Activated naive CD4-positive, alpha-beta T cell treated with anti-CD3 and anti-CD28 coated beads, Interleukin-2, amount 10 ng/mL, durations not matched to agents 5 hours and 36 hours (primary cell): ENCODE measurements around the gene TNFSF13. TPM values are rescaled to one million over a fixed set of nuclear protein-coding genes. Genes with fewer than 3 reads are reported as not detected.

Experiments used
- total RNA-seq, 2 experiments: library from RNA; stranded (reverse); gene quantifications; one replicate each; pipeline ENCODE4 v1.2.3, GENCODE V29; 2021

Gene TNFSF13, protein sequence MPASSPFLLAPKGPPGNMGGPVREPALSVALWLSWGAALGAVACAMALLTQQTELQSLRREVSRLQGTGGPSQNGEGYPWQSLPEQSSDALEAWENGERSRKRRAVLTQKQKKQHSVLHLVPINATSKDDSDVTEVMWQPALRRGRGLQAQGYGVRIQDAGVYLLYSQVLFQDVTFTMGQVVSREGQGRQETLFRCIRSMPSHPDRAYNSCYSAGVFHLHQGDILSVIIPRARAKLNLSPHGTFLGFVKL
- total RNA-seq = 1 to 10 TPM; 7.2 to 7.4 TPM

DNA sequence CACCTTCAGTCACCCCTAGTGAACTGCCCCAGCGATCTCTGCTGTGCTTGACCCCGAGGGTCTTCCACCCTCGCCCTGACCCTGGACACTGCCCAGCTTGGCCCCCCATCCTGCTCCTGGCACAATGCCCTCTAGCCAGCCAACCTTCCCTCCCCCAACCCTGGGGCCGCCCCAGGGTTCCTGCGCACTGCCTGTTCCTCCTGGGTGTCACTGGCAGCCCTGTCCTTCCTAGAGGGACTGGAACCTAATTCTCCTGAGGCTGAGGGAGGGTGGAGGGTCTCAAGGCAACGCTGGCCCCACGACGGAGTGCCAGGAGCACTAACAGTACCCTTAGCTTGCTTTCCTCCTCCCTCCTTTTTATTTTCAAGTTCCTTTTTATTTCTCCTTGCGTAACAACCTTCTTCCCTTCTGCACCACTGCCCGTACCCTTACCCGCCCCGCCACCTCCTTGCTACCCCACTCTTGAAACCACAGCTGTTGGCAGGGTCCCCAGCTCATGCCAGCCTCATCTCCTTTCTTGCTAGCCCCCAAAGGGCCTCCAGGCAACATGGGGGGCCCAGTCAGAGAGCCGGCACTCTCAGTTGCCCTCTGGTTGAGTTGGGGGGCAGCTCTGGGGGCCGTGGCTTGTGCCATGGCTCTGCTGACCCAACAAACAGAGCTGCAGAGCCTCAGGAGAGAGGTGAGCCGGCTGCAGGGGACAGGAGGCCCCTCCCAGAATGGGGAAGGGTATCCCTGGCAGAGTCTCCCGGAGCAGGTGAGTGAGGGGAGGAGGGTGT is at the start of gene TNFSF13:
Gene TNFSF13 (plus strand): TSS at position 207 of the 776 bp plus-strand sequence. CDS start 290 bp downstream, at position 497.

DNA sequence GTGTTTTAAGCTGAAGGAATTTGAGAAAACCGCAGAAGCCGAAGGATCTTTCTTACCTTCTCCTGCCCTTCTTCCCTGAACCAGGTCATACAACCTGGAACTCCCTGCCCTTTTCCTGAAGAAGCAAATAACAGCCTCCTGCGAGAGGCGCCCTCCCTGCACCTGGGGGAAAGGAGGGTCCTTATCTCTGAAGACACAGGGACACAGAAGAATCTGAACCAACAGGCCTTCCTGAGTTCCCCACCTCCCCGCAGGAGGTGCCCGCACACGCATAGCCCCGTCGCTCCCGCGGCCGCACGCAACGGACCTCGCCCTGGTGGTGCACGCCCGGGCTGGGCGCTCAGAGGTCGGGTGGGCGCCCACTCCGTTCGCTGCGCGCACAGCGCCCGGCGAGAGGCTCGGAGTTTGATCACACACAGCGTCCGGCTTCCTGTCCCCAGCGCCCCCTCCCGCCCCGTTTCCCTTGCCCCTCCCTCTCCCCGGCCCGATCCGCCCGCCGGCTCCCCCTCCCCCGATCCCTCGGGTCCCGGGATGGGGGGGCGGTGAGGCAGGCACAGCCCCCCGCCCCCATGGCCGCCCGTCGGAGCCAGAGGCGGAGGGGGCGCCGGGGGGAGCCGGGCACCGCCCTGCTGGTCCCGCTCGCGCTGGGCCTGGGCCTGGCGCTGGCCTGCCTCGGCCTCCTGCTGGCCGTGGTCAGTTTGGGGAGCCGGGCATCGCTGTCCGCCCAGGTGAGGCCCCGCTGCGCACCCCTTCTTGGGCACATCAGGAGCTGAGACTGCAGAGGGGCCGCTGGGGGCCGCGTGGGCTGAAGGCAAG is 9.8 kb upstream of the TNFSF13 start, which contains the start of gene TNFSF12:
Gene TNFSF12 (plus strand): TSS at position 474 of the 816 bp plus-strand sequence. CDS start 96 bp downstream, at position 570.

DNA sequence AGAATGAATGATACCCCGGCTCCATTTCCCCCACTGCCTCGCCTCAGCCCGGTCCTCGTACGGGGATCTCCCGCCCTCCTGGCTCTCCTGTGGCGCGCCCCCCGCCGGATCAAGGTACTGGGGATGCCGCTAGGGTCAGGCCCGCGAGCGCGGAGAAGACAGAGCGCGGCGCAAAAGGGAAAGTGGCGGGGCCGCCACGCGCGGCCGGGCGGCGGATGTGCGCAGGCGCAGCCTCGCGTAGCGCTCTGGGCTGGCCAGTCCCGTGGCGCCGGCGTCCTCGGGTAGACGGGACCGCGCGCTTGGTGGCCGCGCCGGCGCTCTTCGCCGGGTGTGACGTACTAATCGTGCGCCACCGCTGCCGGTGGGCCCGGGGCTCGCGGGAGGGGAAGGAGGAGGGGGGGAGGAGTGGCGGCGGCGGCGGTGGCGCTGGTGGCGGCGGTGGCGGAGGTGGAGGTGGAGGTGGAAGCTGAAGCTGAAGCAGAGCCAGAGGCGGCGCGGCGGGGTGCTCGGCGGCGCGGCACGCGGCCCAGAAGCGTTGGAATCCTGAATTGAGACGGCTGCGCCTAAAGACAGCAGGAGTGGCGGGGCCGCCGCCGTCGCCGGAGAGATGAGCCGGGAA is 3.1 kb downstream of the TNFSF13 start, which contains the start of gene SENP3:
Gene SENP3 (plus strand): TSS at position 331 of the 619 bp plus-strand sequence. CDS start 1,158 bp downstream, outside the sequence.

DNA sequence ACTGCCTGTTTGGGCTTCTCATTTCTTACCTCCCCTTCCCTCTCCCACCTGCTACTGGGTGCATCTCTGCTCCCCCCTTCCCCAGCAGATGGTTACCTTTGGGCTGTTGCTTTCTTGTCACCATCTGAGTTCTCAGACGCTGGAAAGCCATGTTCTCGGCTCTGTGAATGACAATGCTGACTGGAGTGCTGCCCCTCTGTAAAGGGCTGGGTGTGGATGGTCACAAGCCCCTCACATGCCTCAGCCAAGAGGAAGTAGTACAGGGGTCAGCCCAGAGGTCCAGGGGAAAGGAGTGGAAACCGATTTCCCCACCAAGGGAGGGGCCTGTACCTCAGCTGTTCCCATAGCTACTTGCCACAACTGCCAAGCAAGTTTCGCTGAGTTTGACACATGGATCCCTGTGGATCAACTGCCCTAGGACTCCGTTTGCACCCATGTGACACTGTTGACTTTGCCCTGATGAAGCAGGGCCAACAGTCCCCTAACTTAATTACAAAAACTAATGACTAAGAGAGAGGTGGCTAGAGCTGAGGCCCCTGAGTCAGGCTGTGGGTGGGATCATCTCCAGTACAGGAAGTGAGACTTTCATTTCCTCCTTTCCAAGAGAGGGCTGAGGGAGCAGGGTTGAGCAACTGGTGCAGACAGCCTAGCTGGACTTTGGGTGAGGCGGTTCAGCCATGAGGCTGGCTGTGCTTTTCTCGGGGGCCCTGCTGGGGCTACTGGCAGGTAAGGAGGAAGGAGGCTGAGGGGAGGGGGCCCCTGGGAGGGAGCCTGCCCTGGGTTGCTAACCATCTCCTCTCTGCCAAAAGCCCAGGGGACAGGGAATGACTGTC is 20.7 kb downstream of the TNFSF13 start, which contains the start of gene CD68:
Gene CD68 (plus strand): TSS at position 638 of the 833 bp plus-strand sequence. CDS start 40 bp downstream, at position 678.

DNA sequence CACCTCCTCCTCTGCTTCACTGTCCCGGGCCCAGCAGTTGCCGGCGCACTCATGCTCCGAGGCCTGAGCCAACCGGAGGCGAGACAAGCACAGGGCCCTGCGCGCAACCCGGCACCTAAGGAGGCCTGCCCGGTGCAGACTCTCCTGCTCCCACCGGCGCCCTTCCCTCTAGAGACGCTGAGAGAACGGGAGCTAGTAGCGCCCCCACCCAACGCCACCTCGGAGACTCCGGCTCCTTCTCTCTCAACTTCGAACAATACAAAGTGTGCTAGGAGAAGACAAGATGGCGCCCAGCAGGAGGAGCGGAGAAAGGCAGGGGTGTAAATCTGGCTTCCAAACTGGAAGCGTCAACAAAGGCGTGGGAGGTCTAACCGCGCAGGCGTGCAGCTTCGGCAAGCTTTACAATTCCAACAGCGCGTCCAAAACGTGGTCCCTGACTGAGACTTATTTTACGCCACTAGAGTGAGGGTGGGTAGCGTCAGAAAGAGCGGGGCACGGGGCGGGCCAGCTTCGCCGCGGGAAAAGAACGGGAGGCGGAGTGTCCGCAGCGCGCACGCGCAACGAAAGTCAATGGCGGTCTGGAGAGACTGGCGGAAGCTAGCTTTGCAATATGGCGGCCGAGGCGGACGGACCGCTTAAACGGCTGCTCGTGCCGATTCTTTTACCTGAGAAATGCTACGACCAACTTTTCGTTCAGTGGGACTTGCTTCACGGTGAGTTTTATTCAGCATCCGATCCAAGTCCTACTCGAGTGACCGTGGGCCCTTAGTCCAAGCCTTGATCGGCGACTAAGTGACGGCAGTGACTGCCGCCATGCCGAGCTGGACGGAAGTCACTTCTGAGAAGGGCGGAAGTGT is 24.9 kb downstream of the TNFSF13 start, which contains the start of gene MPDU1:
Gene MPDU1 (plus strand): TSS at position 600 of the 857 bp plus-strand sequence. CDS start 11 bp downstream, at position 611.

DNA sequence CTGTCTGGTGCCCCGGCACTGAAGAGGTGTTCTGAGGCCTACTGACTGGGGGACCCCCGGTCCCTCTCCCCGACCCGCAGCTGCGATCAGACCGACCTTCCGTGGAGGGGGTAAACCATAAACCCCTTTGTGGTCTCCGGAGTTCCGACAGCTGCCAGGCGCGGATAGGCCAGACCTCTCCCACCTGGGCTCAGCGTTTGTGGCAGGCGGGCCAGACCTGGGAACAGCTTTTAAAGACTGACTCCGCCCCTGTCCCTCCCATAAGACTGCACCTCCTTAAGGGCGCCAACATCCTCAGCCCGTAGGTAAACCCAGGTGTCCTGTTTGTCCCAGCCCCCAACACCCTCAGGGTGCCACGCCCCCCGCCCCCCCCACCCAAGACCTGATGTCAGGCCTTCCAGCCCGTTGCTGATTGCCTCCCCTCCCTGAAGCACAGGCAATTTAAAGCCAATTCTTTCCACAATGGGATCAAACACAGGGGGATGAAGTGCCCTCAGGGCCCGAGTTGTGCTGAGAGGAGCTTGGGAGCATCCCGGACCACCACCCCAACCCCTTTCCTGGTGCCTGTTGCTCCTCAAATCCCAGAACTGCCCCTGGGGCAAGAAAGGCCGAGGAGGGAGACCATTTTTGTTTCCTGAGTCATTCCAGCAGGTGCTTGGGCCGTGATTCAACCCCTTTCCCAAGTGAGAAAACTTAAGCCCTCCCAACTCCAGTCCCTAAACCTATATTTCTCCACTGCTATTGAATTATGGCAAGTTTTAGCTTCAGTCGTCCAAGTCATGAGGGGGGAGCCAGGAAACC is 31.5 kb downstream of the TNFSF13 start, which contains the start of gene SOX15:
Gene SOX15 (minus strand): TSS at position 204 of the 801 bp plus-strand sequence. CDS start 418 bp downstream, outside the sequence.

Other genes starting within 250 kb of the TNFSF13 start
- 10 to 100 TPM; 67.6 to 77.5 TPM for gene GPS2, start 243.4 kb upstream of the TNFSF13 start, total RNA-seq
- 10 to 100 TPM; 35.8 to 41.7 TPM for gene NEURL4, start 229.4 kb upstream of the TNFSF13 start, total RNA-seq
- 100 to 1,000 TPM; 738 to 785 TPM for gene ACAP1, start 222.2 kb upstream of the TNFSF13 start, total RNA-seq
- gene KCTD11, start 206.6 kb upstream of the TNFSF13 start, total RNA-seq = 1 to 10 TPM; 7.0 to 7.1 TPM
- gene TMEM95, start 203.6 kb upstream of the TNFSF13 start, total RNA-seq = not detected
- gene TNK1, start 177.7 kb upstream of the TNFSF13 start, total RNA-seq = 1 to 10 TPM; 1.6 to 1.9 TPM
- 100 to 1,000 TPM; 159 to 160 TPM for gene PLSCR3, start 164.2 kb upstream of the TNFSF13 start, total RNA-seq
- 10 to 100 TPM; 66.2 to 67.9 TPM for gene TMEM256, start 154.7 kb upstream of the TNFSF13 start, total RNA-seq
- gene NLGN2, start 150.9 kb upstream of the TNFSF13 start, total RNA-seq = 1 to 10 TPM; 4.9 to 5.1 TPM
- gene SPEM1, start 138.4 kb upstream of the TNFSF13 start, total RNA-seq = not detected
- gene SPEM2, start 133.1 kb upstream of the TNFSF13 start, total RNA-seq = not detected
- not detected for gene SPEM3, start 129.9 kb upstream of the TNFSF13 start, total RNA-seq
- gene TMEM102, start 123.3 kb upstream of the TNFSF13 start, total RNA-seq = 10 to 100 TPM; 16.3 to 17.0 TPM
- 10 to 100 TPM; 21.3 to 21.6 TPM for gene FGF11, start 119.2 kb upstream of the TNFSF13 start, total RNA-seq
- 10 to 100 TPM; 15.3 to 19.0 TPM for gene CHRNB1, start 113.7 kb upstream of the TNFSF13 start, total RNA-seq
- gene ZBTB4, start 79.1 kb upstream of the TNFSF13 start, total RNA-seq = 10 to 100 TPM; 29.0 to 29.5 TPM
- not detected for gene SLC35G6, start 77.3 kb upstream of the TNFSF13 start, total RNA-seq
- gene POLR2A, start 74.4 kb upstream of the TNFSF13 start, total RNA-seq = 100 to 1,000 TPM; 174 to 175 TPM
- gene TNFSF12, start 9.7 kb upstream of the TNFSF13 start, total RNA-seq = 100 to 1,000 TPM; 100 to 103 TPM
- gene SENP3, start 3.2 kb downstream of the TNFSF13 start, total RNA-seq = 10 to 100 TPM; 37.6 to 42.1 TPM
- 10 to 100 TPM in 1 of 2 experiments, 1 to 10 TPM in 1; 9.8 to 10.3 TPM for gene CD68, start 20.9 kb downstream of the TNFSF13 start, total RNA-seq
- gene MPDU1, start 25.1 kb downstream of the TNFSF13 start, total RNA-seq = 10 to 100 TPM; 52.8 to 56.0 TPM
- under 1 TPM; 0.17 to 0.38 TPM for gene SOX15, start 31.3 kb downstream of the TNFSF13 start, total RNA-seq
- gene FXR2, start 56.1 kb downstream of the TNFSF13 start, total RNA-seq = 10 to 100 TPM; 29.3 to 32.6 TPM
- 10 to 100 TPM; 32.7 to 38.7 TPM for gene SAT2, start 69.1 kb downstream of the TNFSF13 start, total RNA-seq
- not detected for gene SHBG, start 71.4 kb downstream of the TNFSF13 start, total RNA-seq
- gene ATP1B2, start 92.2 kb downstream of the TNFSF13 start, total RNA-seq = under 1 TPM; 0.17 to 0.18 TPM
- gene TP53, start 128.7 kb downstream of the TNFSF13 start, total RNA-seq = 100 to 1,000 TPM; 147 to 148 TPM
- gene WRAP53, start 129.7 kb downstream of the TNFSF13 start, total RNA-seq = 10 to 100 TPM; 12.5 to 13.4 TPM
- gene EFNB3, start 146.5 kb downstream of the TNFSF13 start, total RNA-seq = not detected
- gene DNAH2, start 159.0 kb downstream of the TNFSF13 start, total RNA-seq = not detected